ENCODE data around the gene GPR152.

Gene GPR152, protein sequence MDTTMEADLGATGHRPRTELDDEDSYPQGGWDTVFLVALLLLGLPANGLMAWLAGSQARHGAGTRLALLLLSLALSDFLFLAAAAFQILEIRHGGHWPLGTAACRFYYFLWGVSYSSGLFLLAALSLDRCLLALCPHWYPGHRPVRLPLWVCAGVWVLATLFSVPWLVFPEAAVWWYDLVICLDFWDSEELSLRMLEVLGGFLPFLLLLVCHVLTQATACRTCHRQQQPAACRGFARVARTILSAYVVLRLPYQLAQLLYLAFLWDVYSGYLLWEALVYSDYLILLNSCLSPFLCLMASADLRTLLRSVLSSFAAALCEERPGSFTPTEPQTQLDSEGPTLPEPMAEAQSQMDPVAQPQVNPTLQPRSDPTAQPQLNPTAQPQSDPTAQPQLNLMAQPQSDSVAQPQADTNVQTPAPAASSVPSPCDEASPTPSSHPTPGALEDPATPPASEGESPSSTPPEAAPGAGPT

DNA sequence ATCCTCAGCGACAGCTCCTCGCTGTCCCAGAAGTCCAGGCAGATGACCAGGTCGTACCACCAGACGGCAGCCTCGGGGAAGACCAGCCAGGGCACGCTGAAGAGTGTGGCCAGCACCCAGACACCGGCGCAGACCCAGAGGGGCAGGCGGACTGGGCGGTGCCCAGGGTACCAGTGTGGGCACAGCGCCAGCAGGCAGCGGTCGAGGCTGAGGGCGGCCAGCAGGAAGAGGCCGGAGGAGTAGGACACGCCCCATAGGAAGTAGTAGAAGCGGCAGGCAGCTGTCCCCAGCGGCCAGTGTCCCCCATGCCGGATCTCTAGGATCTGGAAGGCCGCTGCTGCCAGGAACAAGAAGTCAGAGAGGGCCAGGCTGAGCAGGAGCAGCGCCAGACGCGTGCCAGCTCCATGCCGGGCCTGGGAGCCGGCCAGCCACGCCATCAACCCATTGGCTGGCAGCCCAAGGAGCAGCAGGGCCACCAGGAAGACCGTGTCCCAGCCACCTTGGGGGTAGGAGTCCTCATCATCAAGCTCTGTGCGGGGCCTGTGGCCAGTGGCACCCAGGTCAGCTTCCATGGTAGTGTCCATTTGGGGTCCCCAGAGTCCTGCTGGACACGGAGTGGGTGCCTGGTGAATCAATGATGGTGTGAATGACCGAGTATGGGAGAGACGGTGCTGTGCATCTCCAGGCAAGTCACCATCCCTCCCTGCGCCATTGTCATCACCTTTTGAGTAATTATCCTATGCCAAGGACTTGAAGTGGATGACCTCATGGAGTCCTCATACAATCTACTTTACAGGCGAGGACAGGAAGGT is at the start of gene GPR152:
Gene GPR152 (minus strand): TSS at position 589 of the 812 bp plus-strand sequence. CDS start 5 bp downstream, at position 584.
- DNase-seq (ENCODE audit: low read depth in 1 of 2, low spot score in 1 of 2), result no peak

DNA sequence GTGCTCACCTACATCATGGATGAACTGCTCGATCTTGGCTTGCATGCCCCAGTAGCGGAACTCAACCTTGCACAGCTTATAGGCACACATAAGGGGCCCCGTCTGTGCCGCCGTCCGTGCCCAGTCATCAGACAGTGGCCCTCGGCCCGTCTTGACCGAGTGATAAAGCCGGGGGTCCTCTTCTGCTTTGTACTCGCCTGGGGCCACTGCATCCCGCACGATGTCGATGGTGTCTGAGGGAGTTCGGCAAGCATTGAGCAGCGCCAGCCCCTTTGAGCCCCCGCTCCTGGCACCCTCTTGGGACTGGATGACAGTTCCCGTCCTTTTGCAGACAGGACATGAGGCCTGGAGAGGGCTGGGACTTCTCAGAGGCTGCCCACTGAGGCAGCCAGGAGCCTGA is 49.3 kb upstream of the GPR152 start:
- no peak for DNase-seq (ENCODE audit: low read depth in 1 of 2, low spot score in 1 of 2)

DNA sequence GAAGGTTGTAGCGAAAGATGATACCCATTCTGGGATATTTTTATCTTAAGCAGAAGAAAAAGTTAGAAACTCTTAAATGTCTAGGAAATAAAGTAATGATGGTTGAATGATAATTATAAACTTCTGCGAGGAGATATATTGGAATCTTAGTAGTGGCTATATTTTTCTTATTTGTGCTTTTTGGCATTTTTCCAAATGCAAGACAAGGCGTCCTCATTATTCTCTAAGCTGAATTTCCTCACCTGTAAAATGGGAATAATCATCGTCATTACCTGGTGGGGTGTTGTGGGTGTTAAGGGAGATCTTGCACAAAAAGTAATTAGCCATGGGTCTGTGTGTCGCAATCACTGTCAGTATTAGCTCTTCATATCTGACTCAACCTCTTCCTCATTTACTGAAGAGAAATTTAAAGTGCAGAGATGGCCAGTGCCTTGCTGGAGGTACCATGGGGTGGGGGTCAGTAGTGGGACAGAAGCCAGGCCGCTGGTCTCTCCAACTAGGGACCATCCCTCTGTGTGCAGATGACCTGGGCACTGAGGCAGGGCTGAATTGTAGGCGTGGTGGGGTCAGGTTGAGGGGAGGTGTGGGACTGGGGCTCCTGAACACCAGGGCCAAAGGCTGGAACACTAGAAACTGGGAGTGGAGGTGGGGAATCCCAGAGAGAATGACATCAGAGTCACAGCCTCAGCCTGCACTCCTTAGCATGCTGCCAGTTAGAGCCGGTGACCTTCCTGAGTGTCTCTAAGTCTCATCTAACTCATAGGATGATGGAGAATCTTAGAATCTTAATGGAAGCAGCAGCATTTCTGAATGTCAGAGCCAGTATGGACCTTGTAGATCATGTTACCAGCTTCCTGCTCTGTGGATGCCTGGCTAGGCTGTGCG is 48.5 kb upstream of the GPR152 start:
- DNase-seq (ENCODE audit: low read depth in 1 of 2, low spot score in 1 of 2), result no peak

DNA sequence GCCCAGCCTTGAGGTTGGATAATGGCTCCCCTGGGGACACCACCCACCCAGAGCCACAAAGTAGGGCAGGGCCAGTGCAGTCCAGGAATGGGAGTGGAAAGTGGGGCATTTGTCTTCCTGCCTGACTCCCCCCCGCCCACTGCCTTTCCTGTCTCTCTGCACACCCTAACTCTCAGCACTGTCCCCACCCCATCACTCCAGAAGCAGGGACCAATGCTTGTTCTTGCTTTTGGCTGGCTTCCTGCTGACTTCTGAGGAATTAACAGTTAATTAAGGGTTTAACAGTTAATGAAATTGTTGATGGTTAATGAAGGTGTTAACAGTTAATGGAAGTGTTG is 47.9 kb upstream of the GPR152 start:
- DNase-seq (ENCODE audit: low read depth in 1 of 2, low spot score in 1 of 2), result no peak

DNA sequence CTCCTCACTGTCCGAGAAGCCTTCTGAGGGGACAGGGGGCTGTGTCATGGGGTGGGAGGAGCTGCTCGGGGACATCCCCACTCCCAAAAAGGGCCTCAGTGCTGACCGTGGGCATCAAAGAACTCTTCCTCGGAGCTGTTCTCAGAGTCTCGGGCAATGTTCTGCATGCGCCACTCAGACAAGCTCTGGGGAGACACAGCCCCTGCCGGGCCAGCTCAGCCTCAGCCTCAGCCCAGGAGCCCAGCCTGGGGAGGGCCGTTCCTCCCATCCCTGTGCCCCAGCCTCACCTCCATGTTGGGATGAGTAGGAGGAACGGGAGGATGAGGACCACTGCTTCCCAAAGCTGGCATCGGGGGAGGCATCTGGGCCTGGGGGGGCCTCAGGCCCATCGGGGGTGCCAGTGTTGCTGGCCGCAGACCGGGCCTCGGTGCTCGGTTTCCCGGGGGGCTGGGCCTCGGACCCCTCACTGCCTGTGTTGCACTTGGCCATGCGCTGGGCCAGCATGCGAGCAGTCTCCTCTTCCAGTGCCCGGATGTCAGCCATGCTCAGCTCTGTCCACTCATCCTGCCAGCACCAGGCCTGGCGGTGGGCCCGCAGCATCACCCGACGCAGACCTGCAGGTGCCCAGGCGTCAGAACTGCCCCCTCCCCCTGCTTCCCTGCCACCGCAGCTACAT is 47.4 kb upstream of the GPR152 start:
- DNase-seq (ENCODE audit: low read depth in 1 of 2, low spot score in 1 of 2), result no peak

DNA sequence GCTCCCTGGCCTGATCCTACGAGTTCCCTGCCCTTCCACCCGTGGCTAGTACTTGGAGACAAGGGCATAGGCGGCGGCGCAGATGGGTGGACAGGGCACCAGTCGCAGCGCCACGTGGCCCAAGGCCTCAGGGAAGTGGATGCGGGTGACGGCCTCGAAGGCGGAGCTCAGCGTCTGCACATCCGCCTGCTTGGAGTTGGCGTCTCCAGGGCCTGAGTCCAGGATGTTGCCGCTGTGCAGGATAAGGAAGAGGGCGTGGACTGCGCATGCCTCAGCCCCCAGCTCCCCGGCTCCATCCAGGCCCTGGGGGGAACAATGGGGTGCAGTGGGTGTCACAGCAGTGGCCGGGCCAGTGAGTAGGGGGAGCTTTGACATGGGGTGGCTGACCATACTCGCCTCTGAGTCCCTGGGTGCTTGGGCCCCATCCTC is 46.0 kb upstream of the GPR152 start:
- no peak for DNase-seq (ENCODE audit: low read depth in 1 of 2, low spot score in 1 of 2)

DNA sequence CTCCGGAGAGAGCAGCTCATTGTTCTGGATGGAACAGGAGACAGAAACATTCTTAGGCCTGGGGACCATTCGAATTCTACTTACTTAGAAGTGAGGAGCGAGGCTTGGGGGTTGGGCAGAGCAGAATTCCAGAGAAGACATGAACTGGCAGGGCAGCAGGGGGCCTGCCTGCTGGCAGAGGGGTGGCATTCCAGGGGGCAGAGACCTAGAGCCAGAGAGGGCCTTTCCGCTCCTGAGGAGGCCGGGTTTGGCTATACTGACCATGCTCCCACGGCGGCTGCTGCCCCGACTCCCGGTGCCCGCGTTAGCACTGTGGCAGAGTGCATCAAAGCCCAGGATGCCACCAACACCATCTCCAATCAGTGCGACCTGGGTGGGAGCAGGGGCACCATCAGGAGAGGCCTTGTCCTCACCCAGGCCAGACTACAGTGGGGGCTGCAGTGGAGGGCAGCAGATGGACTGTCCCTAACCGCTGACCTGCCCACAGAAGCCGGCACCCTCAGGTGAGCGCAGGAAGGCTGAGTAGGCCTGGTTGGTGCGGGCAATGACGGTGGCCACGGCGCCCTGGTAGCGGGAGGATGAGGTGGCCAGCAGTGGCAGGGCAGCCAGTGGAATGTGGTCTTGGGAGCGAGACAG is 45.2 kb upstream of the GPR152 start:
- no peak for DNase-seq (ENCODE audit: low read depth in 1 of 2, low spot score in 1 of 2)

DNA sequence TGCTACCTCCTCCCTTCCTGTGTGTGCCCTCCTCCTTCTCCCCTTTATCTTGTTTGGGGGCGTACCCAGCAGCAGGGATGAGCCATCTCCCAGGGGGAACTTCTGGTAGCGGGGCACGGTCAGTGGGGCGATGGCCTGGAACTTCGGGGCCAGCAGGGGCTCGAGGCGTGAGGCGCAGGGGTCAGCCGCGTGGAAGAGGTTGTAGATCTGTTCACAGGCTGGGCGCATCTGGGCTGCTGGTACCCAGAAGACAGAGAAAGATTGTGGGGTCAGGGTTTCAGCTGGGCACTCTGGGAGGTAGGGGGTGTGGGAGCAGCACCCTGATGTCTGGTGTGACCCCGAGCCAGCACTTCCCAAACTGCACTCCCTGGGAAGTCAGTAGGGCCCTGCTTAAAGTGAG is 43.6 kb upstream of the GPR152 start:
- no peak for DNase-seq (ENCODE audit: low read depth in 1 of 2, low spot score in 1 of 2)

DNA sequence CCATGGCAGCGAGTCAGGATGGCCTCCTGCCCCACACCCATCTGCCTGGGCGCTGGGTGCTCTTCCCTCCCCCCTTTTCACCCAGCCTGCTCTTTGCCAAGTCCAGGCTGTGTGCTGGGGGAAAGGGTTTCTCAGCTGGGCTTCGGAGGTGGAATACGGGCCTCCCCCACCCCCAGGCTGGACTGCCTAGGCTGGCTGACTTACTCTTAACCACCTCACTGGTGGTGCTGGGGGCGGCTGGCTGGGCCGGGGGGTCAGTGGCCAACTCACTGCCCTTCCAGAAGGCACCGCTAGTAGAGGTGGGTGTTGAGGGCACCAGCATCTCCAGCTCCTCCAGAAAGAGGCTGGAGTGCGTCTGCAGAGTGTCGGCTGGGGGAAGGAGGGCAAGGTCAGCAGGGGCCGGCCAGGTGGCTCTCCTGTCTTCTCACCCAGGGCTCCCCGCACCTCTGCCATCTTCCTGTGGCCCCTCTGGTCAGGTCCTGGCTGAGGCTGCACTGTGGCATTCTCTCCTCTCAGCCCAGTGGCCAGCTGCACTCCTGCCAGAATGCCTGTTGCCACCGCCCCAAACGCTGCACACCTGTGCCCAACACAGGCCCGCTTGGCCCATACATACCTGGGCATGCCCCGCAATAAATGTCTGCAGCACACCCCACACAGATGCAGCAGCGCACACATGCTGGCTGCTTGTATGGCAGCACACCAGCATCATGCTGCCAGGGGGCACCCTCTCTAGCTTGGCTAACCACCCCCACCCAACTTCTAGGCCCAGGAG is 42.9 kb upstream of the GPR152 start:
- no peak for DNase-seq (ENCODE audit: low read depth in 1 of 2, low spot score in 1 of 2)

DNA sequence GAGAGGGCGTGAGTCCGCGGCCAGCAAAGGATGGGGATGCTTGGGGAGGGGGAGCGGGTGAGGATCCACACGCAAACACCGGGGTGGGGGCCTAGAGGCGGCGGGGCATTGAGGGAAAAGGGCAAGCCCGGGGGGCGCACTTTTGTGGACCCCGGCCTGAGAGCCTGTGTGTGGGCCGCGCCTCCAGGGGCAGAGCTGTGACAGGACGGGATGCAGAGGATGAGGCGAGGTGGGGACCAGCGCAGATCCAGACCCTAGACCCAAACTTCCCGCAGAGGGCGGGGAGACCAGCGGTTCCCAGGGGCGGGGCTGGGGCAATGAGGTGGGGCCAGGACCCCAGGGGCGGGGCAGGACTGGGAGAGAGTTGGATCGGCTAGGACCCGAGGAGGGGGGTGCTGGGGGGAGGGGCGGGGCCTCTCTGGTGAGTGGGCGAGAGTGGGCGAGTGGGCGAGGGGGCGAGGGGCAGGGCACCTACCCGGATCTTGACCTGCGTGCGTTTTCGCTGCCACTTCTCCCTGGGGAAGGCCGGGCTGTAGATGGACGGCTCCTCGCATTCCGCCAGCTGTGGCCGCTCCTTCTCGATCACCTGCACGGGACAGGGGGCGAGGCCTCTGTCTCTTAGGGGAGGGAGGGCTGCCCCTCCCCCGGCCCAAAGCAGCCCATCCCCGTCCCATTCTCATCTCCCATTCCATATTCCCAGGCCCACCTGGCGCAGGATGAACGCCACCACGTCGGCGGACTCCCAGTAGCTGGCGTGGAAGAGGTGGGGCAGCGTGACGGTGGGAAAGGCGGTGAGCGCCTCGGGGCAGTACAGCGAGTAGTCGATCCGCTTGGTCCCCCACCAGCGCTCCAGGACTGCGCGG is 42.1 kb upstream of the GPR152 start:
- no peak for DNase-seq (ENCODE audit: low read depth in 1 of 2, low spot score in 1 of 2)

DNA sequence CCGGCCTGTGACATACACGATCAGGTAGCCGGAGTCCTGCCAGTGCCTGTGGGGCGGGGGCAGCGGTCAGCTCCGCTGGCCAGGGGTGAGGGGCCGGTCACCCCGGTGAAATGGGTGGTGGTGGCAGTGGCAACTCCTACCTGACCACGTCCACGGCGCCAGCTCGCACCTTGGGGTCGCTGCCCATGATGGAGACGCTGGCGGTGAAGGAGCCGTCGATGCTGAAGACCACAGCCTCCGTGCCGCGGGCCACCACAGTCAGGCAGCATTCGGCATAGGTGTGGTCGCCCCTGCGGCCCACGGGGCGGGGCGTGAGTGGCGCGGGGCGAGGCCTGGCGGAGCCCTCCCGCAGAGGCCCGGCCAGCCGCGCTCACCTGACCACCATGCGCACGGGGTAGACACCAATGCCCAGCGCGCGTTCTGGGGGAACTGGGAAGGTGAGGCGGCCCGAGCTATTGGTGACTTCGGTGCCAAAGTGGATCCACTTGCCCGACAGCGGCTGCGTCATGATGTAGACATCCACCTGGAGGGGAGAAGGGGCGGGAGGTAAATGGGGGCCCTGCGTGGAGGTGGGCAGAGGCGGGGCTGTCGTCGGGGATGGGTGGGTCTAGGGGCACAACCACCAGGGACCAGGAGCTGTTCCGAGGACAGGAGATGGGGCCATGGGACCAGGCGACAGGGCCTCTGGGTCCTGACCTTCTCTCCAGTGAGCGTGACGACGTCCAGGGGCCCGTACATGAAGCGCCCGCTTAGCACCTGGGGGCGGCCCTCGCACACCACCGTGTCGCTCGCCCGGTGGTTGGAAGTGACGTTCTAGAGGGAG is 41.2 kb upstream of the GPR152 start:
- DNase-seq (ENCODE audit: low read depth in 1 of 2, low spot score in 1 of 2), result no peak

DNA sequence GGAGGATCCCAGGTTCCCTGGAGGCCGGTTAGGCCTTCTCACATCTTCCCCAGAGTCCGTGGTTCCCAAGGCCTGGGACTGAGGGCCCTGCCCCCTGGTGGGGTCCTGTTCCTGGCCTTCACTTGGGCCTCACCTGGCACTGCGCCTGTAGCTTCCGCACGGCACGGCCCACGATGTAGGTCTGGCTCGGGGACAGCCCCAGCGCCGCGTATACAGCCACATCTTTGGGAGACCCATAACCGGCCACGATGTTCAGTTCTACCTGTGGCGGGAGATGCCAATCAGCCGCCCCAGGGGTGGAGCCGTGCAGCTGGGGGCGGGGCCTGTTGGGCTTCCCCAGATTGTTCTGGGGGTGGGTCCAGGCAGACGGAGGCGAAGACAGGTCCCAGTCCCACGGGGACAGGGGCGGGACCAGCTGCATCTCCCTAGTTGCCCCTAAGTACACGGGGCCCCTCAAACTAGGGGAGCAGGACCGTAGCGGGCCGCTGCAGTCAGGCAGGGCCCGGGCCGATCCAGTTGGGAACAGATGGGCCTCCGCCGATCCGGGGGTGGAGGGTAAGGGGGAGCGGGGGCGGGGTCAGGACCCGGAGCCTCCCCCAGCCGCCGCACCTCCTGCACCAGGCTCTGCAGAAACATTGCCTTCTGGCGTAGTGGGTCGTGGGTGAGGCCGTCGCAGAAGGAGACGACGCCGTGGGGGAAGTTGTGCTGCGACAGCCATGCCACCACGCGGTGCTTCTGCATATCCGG is 40.4 kb upstream of the GPR152 start:
- DNase-seq (ENCODE audit: low read depth in 1 of 2, low spot score in 1 of 2), result no peak

DNA sequence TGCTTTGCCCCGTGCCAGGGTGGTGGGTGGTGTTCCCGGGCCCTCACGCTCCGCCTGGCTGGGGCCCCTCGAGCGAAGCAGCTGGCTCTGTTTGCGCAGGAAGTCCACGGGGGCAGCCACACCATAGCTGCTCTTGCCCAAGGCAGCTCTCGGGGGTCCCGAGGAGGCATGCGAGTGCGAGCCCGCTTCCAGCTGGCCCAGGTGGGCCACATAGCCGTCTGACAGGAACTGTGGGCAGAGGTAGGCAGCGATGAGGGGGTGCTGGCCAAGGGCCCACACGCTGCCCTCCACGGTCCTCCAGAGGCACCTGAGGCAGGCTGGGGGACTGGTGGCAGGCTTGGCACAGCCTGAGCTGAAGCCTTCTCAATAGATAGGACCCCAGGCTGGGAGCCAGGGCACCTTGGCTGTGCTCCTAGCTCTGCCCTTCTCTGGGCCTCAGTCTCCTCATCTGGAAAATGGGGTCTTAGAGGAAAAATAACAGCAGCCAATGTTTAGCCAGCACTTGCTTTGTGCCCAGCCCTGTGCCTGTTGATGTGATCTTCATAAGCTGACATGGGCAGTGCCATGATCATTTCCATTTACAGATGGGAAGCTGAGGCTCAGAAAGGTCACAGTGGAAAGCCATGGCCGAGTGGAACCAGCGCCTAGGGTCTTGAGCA is 39.7 kb upstream of the GPR152 start:
- no peak for DNase-seq (ENCODE audit: low read depth in 1 of 2, low spot score in 1 of 2)

DNA sequence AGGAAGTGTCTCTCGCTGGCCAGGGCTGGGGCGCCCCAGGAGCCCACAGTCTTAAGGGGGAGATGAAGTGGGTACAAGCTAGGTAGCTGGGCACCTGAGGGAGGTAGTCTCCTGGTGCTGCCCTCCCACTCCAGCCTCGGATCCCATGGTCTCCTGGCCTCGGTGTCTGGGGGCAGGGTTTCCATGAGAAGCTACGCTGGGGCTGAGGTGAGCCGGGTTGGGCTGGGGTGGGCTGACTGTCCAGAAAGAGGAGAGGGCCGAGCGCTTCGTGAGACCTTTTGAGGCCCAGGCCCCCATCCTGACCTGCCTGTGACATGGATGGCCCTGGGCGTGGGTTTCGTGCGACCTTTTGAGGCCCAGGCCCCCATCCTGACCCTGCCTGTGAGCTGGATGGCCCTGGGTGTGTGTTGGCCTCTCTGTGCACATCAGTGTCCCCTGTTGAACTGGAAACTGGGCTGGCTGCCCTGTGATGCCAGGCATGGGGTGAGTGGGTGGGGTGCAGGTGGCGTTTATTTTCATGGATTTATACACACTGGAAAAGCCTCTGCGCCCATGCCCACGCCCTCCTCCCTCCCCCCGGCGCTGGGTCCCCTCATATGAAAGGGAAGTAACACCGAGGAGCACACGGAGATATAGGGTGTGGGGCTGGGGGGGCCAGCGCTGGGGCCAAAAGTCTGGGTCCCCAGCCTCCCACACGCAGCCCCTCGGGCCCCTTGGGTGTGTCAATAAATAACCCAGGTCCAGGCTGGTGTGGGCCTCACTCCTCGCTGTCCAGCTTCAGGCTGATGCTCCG is 38.9 kb upstream of the GPR152 start:
- no peak for DNase-seq (ENCODE audit: low read depth in 1 of 2, low spot score in 1 of 2)

DNA sequence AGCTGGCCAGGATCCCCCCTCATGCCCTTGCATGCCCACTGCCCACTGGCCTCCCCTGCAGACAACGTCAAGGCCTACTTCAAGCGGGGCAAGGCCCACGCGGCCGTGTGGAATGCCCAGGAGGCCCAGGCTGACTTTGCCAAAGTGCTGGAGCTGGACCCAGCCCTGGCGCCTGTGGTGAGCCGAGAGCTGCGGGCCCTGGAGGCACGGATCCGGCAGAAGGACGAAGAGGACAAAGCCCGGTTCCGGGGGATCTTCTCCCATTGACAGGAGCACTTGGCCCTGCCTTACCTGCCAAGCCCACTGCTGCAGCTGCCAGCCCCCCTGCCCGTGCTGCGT is 38.2 kb upstream of the GPR152 start:
- no peak for DNase-seq (ENCODE audit: low read depth in 1 of 2, low spot score in 1 of 2)
